Daoy (cell line): Measurements from ENCODE around the gene CCSER1. TPM values are rescaled to one million over a fixed set of nuclear protein-coding genes. Genes with fewer than 3 reads are reported as not detected.
"Not testable (repeated sequence)": the region's sequence is repeated elsewhere in the genome, so short reads cannot be mapped to it uniquely, and the experiment has no call there.

Experiments used
- DNase-seq: peaks from one replicate; pipeline ENCODE4 v3.0.0-alpha.2; 2015; ENCODE audit warnings: low read depth
- total RNA-seq: library from RNA; depleted of rRNA; stranded (reverse); fragments of >200 nt; shearing (Covaris generic); gene quantifications from 2 replicates; pipeline ENCODE4 v1.2.3, GENCODE V29; 2014

CCSER1 gene
- total RNA-seq, 1 experiment from 2014 or later: 1.0 TPM

DNA sequence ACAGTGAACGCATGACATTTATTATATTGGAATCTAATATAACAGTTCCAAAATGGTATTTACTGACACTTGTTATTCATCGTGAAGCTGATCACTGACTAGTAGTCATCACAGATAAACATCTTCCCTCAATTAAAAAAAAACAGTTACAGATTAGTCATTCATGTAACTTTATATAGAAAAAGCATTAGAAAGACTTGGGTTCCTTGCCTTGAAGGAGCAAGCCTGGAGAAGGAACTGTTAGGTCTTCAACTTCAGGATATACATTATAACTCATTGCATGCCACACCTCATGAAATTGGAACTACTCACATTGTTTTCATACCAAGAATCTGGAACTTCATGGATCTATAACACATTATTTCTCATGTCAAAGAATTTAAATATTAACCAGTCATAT lies 317.7 kb downstream of the CCSER1 start:
- no peak for DNase-seq

DNA sequence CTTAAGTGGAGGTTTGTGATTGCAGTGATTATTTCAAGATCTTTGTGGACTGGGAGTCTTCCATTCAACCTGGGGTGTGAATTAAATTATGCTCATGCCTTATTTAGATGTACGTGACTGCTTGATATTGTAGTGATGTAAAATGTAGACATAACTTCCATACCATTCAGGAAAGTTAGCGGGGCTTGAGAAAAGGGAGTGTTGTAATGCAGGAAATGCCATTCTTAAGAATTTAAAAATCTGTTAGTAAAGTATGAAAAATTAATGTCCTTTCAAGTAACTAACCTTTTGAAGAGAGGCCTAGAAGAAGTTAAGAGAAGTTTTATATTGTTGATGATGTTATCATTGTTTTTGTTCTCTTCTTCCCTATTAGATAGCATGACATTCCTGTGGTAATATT lies 318.2 kb downstream of the CCSER1 start:
- no peak for DNase-seq

DNA sequence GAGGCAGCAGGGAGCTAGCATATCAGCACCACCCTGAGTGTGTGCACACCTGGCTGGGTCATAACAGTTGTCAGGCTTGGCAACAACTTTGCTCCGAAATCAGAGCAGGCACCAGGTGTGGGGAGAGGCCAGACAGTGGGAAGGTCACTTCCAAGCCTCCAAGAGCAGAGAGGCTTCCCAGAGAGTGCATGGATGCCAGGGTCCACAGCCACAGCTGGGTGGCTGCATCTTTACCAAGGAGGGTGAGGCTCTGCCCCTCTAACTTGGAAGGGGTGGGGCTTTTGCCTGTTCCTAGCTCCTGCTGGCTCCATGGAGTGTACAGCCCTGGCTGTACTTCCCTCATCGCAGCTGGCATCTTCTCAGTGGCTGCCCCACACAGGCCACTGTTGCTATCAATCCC lies 322.4 kb downstream of the CCSER1 start:
- no peak for DNase-seq

GRCh38 chr4:90456891-90457290 lies 329.7 kb downstream of the CCSER1 start:
- DNase-seq: no peak

GRCh38 chr4:90457817-90458216 lies 330.6 kb downstream of the CCSER1 start:
- no peak for DNase-seq

DNA sequence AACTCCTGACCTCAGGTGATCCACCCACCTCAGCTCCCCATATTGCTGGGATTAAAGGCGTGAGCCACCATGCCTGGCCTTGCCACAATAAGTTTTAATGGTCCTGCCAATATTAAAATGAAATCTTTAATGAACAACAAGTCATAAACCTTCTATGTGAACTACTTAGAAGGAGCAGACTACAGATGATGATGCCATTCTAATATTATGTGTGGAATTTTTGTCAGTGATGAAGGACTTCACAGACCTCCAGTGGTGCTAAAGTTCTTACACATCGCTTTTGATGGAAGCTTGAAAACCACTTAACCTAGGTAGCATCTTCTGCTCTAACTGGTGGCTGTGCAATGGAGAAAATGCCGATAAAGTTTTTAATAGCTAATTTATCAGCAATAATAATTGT lies 331.4 kb downstream of the CCSER1 start:
- no peak for DNase-seq

GRCh38 chr4:90474484-90474883 lies 347.3 kb downstream of the CCSER1 start:
- no peak for DNase-seq

GRCh38 chr4:90476019-90476418 lies 348.8 kb downstream of the CCSER1 start:
- no peak for DNase-seq

- no peak for DNase-seq
Observed at GRCh38 chr4:90476586-90476985, 349.4 kb downstream of the CCSER1 start.

DNA sequence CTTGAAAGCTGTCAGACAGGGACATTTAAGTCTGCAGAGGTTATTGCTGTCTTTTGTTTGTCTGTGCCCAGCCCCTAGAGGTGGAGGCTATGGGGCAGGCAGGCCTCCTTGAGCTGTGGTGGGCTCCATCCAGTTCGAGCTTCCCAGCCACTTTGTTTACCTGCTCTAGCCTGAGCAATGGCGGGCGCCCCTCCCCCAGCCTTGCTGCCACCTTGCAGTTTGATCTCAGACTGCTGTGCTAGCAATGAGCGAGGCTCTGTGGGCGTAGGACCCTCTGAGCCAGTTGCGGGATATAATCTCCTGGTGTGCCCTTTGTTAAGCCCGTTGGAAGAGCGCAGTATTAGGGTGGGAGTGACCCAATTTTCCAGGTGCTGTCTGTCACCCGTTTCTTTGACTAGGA lies 357.7 kb downstream of the CCSER1 start:
- DNase-seq: not testable (repeated sequence)

DNA sequence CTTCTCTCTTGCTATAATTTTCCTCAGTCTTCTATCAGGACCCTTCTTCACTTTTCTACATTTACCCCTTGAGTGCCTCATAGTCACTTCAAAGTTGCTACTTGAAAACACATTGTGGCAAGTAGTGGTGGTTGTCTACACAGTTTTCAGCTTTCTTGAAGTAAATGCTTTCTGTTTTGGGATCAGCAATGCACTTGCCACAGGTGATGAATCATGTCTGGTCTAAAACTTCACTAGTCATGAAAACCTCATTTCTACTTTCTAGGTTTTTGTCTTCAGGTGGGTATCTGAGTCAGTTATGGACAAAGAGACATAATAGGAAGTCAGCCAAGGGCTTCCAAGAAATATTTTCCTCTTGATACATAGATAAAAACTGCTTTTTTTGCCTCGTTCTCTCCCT lies 359.2 kb downstream of the CCSER1 start:
- no peak for DNase-seq

GRCh38 chr4:90495211-90495610 lies 368.0 kb downstream of the CCSER1 start:
- DNase-seq: no peak

- no peak for DNase-seq
Observed at GRCh38 chr4:90495936-90496335, 368.7 kb downstream of the CCSER1 start.

DNA sequence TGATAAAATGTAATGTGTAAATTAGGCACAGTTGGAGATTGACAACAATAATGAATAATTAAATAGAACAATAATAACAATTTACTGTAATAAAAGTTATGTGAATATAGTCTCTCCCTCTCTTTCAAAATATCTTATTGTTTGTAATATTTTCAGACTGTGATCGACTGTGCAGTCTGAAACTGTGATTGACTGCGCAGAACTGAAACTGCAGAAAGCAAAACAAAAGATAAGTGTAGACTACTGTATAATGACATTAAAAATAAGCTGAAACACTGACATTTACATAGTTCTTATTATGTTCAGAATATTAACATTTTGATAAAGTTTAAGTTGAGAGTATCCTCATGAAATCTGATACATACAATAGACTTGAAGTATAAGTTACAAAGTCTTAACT lies 371.0 kb downstream of the CCSER1 start:
- DNase-seq: no peak

- no peak for DNase-seq
Observed at GRCh38 chr4:90503677-90504076, 376.5 kb downstream of the CCSER1 start.

- no peak for DNase-seq
Observed at GRCh38 chr4:90515191-90515590, 388.0 kb downstream of the CCSER1 start.

- DNase-seq: no peak
Observed at GRCh38 chr4:90528551-90528950, 401.4 kb downstream of the CCSER1 start.

- DNase-seq: no peak
Observed at GRCh38 chr4:90536408-90536807, 409.2 kb downstream of the CCSER1 start.

DNA sequence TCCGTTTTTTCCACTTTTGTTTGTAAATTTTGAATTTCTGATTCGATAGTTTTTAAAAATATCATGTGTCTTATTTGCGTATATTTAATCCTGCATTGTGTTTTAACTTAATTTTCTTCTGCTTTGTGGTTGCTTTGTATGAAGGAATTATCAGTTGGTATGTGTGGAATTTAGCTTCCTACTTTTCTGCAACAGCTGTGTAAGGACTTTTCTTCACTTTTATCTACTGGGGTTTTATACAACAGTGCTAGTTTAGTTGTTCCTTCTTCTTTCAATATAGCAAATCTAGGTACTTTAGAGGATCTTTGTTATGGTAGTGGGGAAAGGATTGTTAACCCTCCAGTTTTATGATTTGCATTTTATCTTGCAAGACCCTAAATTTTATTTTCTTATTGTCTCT lies 410.3 kb downstream of the CCSER1 start:
- DNase-seq: no peak

DNA sequence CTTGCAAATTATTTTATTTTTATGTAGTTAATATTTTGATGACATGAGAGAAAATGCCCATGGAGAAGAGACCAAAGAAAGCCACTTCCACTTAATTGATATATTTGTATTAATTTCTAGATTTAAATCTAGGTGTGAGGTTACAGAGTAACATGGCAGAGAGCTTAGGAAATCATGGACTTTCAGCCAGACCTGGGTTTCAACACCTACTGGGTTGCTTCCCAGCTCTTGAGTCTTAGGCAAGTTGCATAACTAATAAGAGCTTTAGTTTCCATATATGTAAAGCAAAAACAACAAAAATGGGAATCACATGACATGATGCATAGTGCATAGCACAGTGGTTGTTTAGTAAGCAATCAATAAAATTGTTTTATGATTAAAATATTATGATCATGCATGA lies 413.3 kb downstream of the CCSER1 start:
- DNase-seq: no peak

DNA sequence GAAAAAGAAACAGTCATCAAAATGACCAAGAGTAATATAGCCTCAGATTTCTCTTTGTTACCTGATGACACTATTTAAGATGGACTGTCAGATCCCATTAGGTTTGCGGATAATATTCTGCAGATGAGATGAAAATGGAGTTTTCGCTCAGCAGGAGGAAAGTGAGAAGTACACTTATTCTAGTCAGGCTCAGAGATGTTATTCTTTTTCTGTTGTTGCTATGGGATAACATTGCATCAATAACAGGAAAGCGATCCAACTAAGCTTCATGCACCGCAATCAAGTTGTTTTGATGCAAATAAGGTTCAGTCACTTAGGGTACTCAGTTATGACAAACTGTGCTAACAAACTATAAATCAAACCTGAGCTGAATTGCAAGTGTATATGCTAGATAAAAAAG lies 415.0 kb downstream of the CCSER1 start:
- no peak for DNase-seq

DNA sequence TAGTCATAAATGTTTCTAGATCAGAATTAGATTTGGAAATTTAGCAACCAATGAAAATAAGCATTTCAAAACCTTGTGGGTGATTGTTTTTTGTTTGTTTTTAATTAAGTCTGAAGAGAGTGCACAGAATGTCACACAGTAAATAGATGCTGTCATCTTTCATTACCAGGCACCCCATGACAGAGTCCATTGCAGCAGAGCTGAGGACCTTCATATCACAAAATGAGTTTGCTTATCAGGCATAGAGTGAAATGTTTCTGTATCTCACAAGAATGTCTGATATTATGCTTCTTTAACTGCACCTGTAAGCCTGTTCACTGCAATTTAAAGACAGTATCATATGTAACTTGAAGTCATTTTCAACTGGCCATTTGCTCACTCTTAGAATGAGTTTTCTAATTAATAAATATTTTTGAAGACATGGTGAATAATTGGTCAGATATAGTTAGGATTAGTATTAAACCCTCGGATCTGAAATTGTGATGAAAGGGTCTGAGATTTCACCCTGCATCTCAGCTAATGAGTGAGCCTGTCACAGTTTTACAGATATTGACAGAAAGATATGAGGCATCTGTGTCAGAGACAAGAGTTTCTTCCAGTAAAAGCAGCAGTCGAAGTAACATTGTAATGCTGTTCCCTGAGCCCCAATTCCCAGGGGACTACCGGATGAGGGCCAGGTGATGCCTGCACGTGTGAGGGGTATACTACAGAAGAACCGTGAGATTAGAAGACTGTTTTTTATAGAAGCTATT lies 416.4 kb downstream of the CCSER1 start:
- no peak for DNase-seq

DNA sequence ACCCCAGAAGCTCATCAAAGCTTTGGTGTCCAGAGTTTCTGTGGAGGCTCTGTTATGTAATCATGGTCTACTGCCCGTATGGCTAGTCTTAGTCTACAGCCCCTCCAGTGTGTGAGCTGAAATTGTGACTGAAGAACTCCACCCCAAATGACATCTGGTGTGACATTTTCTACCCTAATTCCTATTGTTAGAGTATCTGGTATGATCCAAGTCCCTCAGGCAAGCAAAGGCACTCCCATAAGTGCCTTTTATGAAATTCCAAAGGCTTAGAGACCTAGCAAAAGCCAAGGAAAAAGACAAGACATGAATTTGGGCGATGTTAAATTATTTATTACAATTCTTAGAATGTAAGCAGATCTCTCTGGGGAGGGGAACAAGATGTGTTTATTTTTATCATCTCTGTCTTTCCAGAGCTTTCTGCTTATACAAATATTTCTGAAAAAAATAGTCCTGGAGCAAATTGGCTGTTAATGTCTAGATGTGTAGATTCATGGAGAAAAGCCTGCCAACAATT lies 417.4 kb downstream of the CCSER1 start:
- DNase-seq: no peak

- DNase-seq: no peak
Observed at GRCh38 chr4:90545380-90545779, 418.2 kb downstream of the CCSER1 start.
